Measurements from ENCODE around the gene NXN. TPM values are rescaled to one million over a fixed set of nuclear protein-coding genes. Genes with fewer than 3 reads are reported as not detected.

Gene NXN
- total RNA-seq, 2 donors from 2014 or later, result 24.4 TPM

DNA sequence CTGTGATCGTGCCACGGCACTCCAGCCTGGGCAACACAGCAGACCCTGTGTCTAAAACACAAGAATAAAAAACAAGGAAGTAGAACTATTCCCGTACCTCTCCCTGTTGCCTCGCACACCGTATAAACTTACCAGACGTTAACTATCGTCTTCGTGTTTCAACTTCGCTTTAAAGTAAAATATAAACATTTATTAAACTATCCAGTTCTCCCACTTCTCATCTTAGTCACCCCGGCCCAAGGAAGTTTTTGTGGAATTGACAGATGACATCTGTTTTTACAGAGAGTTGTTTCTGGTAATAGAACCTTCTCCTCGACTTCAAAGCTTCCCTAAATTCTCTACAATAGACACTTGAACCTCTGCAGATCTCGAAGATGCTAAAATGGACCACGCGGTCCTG lies 83.1 kb downstream of the NXN start:
- Histone ChIP-seq H3K9me3 (no peaks in the 10 kb centered on the region), H3K4me3 (no peak overlapping the region), H3K4me1 (peaks cover 4% of the 10 kb centered on the region), H3K27me3 (no peaks in the 10 kb centered on the region), H3K36me3 (replicated peaks in 1 of 2; ENCODE audit: insufficient read depth in 1 of 2, low read depth in 2 of 2) (no peaks in the 10 kb centered on the region), H3K27ac (no peak overlapping the region)
- no peak for ATAC-seq
- intact Hi-C loops (cut with DNase I), result no loop called here
- WGBS, 2 donors, result 79 to 84% methylated on average over 14 of the region's 14 CpGs
- no peak for DNase-seq
- TF ChIP-seq CTCF (IDR thresholded peaks at IDR 0.05) (no peak), POLR2A (IDR thresholded peaks at IDR 0.05) (no peak)

GRCh38 chr17:892958-893357 lies 86.6 kb downstream of the NXN start:
- H3K36me3 ChIP-seq (replicated peaks in 1 of 2; ENCODE audit: insufficient read depth in 1 of 2, low read depth in 2 of 2), result no peaks in the 10 kb centered on the region
- ATAC-seq (no peak), DNase-seq (no peak)
- H3K27me3 ChIP-seq, result no peaks in the 10 kb centered on the region
- no peak overlapping the region for H3K27ac ChIP-seq
- TF ChIP-seq POLR2A (IDR thresholded peaks at IDR 0.05), result no peak
- no peak for TF ChIP-seq CTCF (IDR thresholded peaks at IDR 0.05)
- WGBS, 2 donors, result 78 to 81% methylated on average over 8 of the region's 8 CpGs
- no peak overlapping the region for H3K4me3 ChIP-seq
- no peaks in the 10 kb centered on the region for H3K4me1 ChIP-seq
- intact Hi-C loops (cut with DNase I), result no loop called here
- no peaks in the 10 kb centered on the region for H3K9me3 ChIP-seq

DNA sequence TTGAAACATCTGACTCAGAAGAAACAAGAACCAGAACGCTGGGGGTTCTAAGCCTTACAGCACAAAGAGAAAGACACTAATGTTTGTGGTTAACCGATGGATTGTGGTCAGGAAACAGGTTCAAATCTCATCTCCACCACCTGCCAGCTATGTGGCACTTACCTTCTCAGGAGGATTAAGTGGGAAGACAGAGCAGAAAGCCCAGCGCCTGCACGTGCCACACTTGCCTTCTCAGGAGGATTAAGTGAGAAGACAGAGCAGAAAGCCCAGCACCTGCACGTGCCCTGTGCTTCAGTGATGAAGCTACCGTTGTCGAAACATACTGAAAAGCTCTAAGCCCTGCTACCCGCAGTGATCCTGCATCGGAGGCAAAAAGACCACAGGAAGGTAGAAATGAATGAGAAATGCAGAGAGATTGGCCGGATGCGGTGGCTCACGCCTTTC lies 90.6 kb downstream of the NXN start:
- no peaks in the 10 kb centered on the region for H3K27me3 ChIP-seq
- H3K9me3 ChIP-seq, result no peaks in the 10 kb centered on the region
- no peak overlapping the region for H3K4me3 ChIP-seq
- no peak for TF ChIP-seq CTCF (IDR thresholded peaks at IDR 0.05)
- TF ChIP-seq POLR2A (IDR thresholded peaks at IDR 0.05), result no peak
- H3K36me3 ChIP-seq (replicated peaks in 1 of 2; ENCODE audit: insufficient read depth in 1 of 2, low read depth in 2 of 2), result no peaks in the 10 kb centered on the region
- intact Hi-C loops (cut with DNase I), result no loop called here
- WGBS, 2 donors, result 79 to 88% methylated on average over 11 to 12 of the region's 12 CpGs
- H3K4me1 ChIP-seq, result peaks cover 25% of the 10 kb centered on the region
- H3K27ac ChIP-seq, result no peak overlapping the region
- ATAC-seq (no peak), DNase-seq (no peak)

- WGBS, 2 donors, result 71 to 72% methylated on average over 21 of the region's 21 CpGs
- H3K4me1 ChIP-seq, result peaks cover 38% of the 10 kb centered on the region
- no peaks in the 10 kb centered on the region for H3K9me3 ChIP-seq
- H3K27me3 ChIP-seq, result no peaks in the 10 kb centered on the region
- TF ChIP-seq POLR2A (IDR thresholded peaks at IDR 0.05) (no peak), CTCF (IDR thresholded peaks at IDR 0.05) (no peak)
- DNase-seq, result no peak
- intact Hi-C loops (cut with DNase I), result no loop called here
- H3K36me3 ChIP-seq (replicated peaks in 1 of 2; ENCODE audit: insufficient read depth in 1 of 2, low read depth in 2 of 2), result no peaks in the 10 kb centered on the region
- no peak for ATAC-seq
- no peak overlapping the region for H3K27ac ChIP-seq
- H3K4me3 ChIP-seq, result no peak overlapping the region
Measured at GRCh38 chr17:887551-888209, 91.9 kb downstream of the NXN start.

DNA sequence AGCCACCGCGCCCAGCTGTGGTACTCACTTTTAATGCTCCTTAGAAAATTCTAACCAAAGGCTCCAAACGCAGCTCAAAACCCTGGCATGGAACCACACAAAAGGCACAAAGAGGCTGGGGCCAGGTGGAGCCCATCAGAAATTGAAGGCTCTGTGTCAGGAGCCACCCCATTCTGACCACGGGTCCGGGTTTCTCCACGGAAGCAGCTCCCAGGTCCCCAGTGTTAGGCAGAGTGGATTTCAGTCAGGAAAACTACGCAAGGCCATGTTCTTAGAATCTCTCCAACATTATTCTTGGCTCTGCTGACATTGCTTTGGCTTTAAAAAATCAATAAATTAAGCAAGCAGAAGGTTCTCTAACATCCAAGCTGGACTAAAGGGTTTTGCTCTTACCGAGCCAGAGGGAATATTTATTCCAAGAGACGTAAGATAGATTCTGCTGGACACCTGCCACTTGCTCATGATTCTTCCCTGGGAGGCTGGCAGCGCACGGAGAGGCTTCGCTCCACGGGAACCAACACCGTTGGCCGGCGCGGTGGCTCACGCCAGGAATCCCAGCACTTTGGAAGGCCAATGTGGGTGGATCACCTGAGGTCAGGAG lies 93.5 kb downstream of the NXN start:
- no peaks in the 10 kb centered on the region for H3K9me3 ChIP-seq
- intact Hi-C loops (cut with DNase I), result no loop called here
- peaks cover 54% of the 10 kb centered on the region for H3K4me1 ChIP-seq
- ATAC-seq, result peak; percentile 75
- peak; percentile 86 to 91 (median 88) for DNase-seq
- H3K36me3 ChIP-seq (replicated peaks in 1 of 2; ENCODE audit: insufficient read depth in 1 of 2, low read depth in 2 of 2), result no peaks in the 10 kb centered on the region
- H3K27ac ChIP-seq, result peak overlapping the region; percentile 58 to 87 (median 72)
- no peaks in the 10 kb centered on the region for H3K27me3 ChIP-seq
- H3K4me3 ChIP-seq, result no peak overlapping the region
- TF ChIP-seq POLR2A (IDR thresholded peaks at IDR 0.05) (peak in 2 of 3 donors; percentile 19 to 43), CTCF (IDR thresholded peaks at IDR 0.05) (no peak)
- WGBS, 2 donors, result 29 to 36% methylated on average over 9 to 18 of the region's 18 CpGs
